ENCODE measurements around the gene KLRC1.

KLRC1 gene

GRCh38 chr12:10397296-10397695, 55.9 kb downstream of the KLRC1 start:
- no peak for TF ChIP-seq CTCF (conservative IDR thresholded peaks at IDR 0.05)

GRCh38 chr12:10396176-10396575, 57.0 kb downstream of the KLRC1 start:
- peak overlapping the region; percentile 95 for H3K27ac ChIP-seq

More at GRCh38 chr12:10397296-10397695, 55.9 kb downstream of the KLRC1 start:
- H3K27ac ChIP-seq = peak overlapping the region; percentile 95

Measured in VCaP (cell line).